ENCODE measurements around the gene POLG2.
A peak's percentile ranks its signal among the peaks of the same experiment; 100 is the strongest.

Gene POLG2

DNA sequence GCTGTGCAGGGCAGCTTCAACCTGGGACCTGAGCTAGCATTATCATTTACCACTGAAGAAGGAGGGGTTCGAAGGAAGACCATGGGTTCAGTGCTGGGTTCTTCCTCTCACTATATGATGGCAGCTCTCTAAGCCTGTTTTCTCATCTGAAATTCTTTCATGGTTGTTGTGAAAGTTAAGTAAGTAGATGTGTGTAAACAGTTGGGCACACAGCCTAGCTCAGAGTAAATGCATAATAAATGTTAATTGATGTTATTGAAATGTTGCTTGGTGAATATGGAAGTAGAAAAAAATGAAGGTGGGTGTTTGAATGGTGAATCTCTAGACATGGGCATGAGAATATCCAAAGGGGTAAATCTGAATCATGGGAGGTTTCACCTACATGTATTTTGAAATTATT, 19.0 kb upstream of the POLG2 start:
- H3K36me3 ChIP-seq (ENCODE audit: insufficient read depth, insufficient read length, low read length): peaks cover 90% of the 10 kb centered on the region
- no peaks in the 10 kb centered on the region for H3K4me1 ChIP-seq (ENCODE audit: insufficient read depth, insufficient read length)
- TF ChIP-seq YY1 (IDR thresholded peaks at IDR 0.05; ENCODE audit: insufficient read depth, insufficient read length) (no peak), ZNF274 (IDR thresholded peaks at IDR 0.05; ENCODE audit: low read depth, low read length) (no peak), SUZ12 (IDR thresholded peaks at IDR 0.05; ENCODE audit: extremely low read depth, insufficient read depth, insufficient read length) (no peak)
- DNase-seq (ENCODE audit: low read depth, low spot score): no peak
- no peaks in the 10 kb centered on the region for H3K9me3 ChIP-seq (ENCODE audit: insufficient read depth, low read length)
- no peak overlapping the region for H3K4me3 ChIP-seq (ENCODE audit: insufficient read length, low read depth)
- H3K27me3 ChIP-seq (ENCODE audit: insufficient read depth, insufficient read length): no peaks in the 10 kb centered on the region
- no peak overlapping the region for H3K9ac ChIP-seq (ENCODE audit: insufficient read length, low read depth)

DNA sequence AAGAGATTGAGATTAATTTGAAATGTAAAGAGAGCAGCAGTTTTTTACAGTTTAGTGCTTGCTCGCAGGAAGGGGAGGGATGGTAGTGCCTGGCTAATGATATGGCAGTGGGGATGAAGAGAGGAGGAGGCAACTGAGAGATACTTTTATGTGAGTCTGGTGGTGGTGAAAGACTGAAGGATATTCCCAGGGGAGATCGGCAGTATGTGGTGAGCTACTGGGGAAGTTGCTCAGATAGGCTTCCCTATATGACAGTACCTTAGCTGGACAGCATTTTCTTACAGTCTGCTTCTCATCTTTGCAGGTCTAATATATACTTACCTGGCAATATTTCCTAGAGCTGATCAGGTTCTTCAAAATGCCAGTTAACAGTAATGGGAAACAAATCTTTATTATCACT, 18.6 kb upstream of the POLG2 start:
- no peak for DNase-seq (ENCODE audit: low read depth, low spot score)
- H3K4me3 ChIP-seq (ENCODE audit: insufficient read length, low read depth): no peak overlapping the region
- no peak for TF ChIP-seq YY1 (IDR thresholded peaks at IDR 0.05; ENCODE audit: insufficient read depth, insufficient read length)
- no peak for TF ChIP-seq SUZ12 (IDR thresholded peaks at IDR 0.05; ENCODE audit: extremely low read depth, insufficient read depth, insufficient read length)
- no peak for TF ChIP-seq ZNF274 (IDR thresholded peaks at IDR 0.05; ENCODE audit: low read depth, low read length)

DNA sequence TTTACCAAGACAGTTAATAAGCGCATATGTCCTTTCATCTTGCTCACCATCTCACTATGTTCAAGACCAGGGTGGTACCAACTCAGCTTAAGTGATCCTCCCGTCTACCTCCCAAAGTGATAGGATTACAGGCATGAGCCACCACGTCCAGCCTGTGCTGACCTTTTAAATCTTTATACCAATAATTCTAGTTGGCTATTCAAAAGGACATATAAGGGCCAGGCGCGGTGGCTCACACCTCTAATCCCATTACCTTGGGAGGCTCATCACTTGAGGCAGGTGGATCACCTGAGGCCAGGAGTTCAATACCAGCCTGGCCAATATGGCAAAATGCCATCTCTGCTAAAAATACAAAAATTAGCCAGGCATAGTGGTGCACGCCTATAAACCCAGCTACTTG, 12.3 kb upstream of the POLG2 start:
- H3K9ac ChIP-seq (ENCODE audit: insufficient read length, low read depth): no peak overlapping the region
- no peak for DNase-seq (ENCODE audit: low read depth, low spot score)
- H3K27me3 ChIP-seq (ENCODE audit: insufficient read depth, insufficient read length): no peaks in the 10 kb centered on the region
- TF ChIP-seq SUZ12 (IDR thresholded peaks at IDR 0.05; ENCODE audit: extremely low read depth, insufficient read depth, insufficient read length) (no peak), YY1 (IDR thresholded peaks at IDR 0.05; ENCODE audit: insufficient read depth, insufficient read length) (no peak), ZNF274 (IDR thresholded peaks at IDR 0.05; ENCODE audit: low read depth, low read length) (no peak)
- no peaks in the 10 kb centered on the region for H3K9me3 ChIP-seq (ENCODE audit: insufficient read depth, low read length)
- peaks cover 74% of the 10 kb centered on the region for H3K36me3 ChIP-seq (ENCODE audit: insufficient read depth, insufficient read length, low read length)
- H3K4me3 ChIP-seq (ENCODE audit: insufficient read length, low read depth): no peak overlapping the region
- no peaks in the 10 kb centered on the region for H3K4me1 ChIP-seq (ENCODE audit: insufficient read depth, insufficient read length)

More for the DNA sequence above, 18.6 kb upstream of the POLG2 start:
- Histone ChIP-seq H3K27me3 (ENCODE audit: insufficient read depth, insufficient read length) (no peaks in the 10 kb centered on the region), H3K4me1 (ENCODE audit: insufficient read depth, insufficient read length) (no peaks in the 10 kb centered on the region), H3K9ac (ENCODE audit: insufficient read length, low read depth) (no peak overlapping the region), H3K36me3 (ENCODE audit: insufficient read depth, insufficient read length, low read length) (peaks cover 89% of the 10 kb centered on the region), H3K9me3 (ENCODE audit: insufficient read depth, low read length) (no peaks in the 10 kb centered on the region)

DNA sequence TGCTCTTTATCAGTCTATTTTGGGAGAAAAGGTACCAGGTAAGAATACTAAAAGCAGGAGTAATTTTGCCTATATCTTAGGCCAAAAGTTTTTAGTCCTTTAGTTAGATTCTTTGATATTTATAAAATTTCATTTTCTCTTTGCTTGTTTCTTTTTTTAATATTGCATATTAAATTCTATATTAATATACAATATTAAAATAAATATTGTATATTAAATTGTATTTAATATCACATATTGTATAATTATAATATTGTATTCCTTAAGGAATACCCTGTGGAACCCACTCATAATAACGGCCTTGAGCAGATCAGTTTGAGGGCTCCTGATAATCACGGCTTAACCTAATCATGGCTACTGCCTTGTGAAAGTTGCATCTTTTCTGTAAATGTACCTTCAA, 11.8 kb upstream of the POLG2 start:
- no peaks in the 10 kb centered on the region for H3K4me1 ChIP-seq (ENCODE audit: insufficient read depth, insufficient read length)
- H3K9ac ChIP-seq (ENCODE audit: insufficient read length, low read depth): peak overlapping the region; percentile 91
- DNase-seq (ENCODE audit: low read depth, low spot score): no peak
- H3K4me3 ChIP-seq (ENCODE audit: insufficient read length, low read depth): peak overlapping the region; percentile 94
- no peaks in the 10 kb centered on the region for H3K9me3 ChIP-seq (ENCODE audit: insufficient read depth, low read length)
- TF ChIP-seq ZNF274 (IDR thresholded peaks at IDR 0.05; ENCODE audit: low read depth, low read length) (no peak), YY1 (IDR thresholded peaks at IDR 0.05; ENCODE audit: insufficient read depth, insufficient read length) (no peak), SUZ12 (IDR thresholded peaks at IDR 0.05; ENCODE audit: extremely low read depth, insufficient read depth, insufficient read length) (no peak)
- peaks cover 74% of the 10 kb centered on the region for H3K36me3 ChIP-seq (ENCODE audit: insufficient read depth, insufficient read length, low read length)
- no peaks in the 10 kb centered on the region for H3K27me3 ChIP-seq (ENCODE audit: insufficient read depth, insufficient read length)

DNA sequence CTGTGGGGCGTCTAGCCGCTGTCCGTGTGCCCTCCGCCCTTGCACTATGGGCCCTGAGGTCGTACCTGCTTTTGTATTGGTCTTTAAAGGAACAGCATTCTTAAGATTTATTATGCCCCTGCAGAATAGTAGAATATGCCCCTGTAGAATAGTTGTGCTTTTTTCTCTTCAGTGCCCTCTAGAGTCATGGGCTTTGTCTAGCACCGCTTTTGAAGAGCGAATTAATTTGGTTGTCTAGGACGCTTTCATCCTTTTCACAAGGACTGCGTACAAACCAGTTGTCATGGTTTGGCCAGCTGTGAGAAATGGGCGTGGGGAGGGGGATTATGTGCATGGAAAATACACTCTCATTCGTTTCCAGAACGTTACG, 10.5 kb upstream of the POLG2 start:
- no peaks in the 10 kb centered on the region for H3K27me3 ChIP-seq (ENCODE audit: insufficient read depth, insufficient read length)
- H3K4me3 ChIP-seq (ENCODE audit: insufficient read length, low read depth): peak overlapping the region; percentile 94
- no peak for TF ChIP-seq ZNF274 (IDR thresholded peaks at IDR 0.05; ENCODE audit: low read depth, low read length)
- TF ChIP-seq SUZ12 (IDR thresholded peaks at IDR 0.05; ENCODE audit: extremely low read depth, insufficient read depth, insufficient read length): no peak
- no peak for TF ChIP-seq YY1 (IDR thresholded peaks at IDR 0.05; ENCODE audit: insufficient read depth, insufficient read length)
- no peaks in the 10 kb centered on the region for H3K9me3 ChIP-seq (ENCODE audit: insufficient read depth, low read length)
- peaks cover 74% of the 10 kb centered on the region for H3K36me3 ChIP-seq (ENCODE audit: insufficient read depth, insufficient read length, low read length)
- DNase-seq (ENCODE audit: low read depth, low spot score): no peak
- H3K4me1 ChIP-seq (ENCODE audit: insufficient read depth, insufficient read length): no peaks in the 10 kb centered on the region
- H3K9ac ChIP-seq (ENCODE audit: insufficient read length, low read depth): peak overlapping the region; percentile 91

DNA sequence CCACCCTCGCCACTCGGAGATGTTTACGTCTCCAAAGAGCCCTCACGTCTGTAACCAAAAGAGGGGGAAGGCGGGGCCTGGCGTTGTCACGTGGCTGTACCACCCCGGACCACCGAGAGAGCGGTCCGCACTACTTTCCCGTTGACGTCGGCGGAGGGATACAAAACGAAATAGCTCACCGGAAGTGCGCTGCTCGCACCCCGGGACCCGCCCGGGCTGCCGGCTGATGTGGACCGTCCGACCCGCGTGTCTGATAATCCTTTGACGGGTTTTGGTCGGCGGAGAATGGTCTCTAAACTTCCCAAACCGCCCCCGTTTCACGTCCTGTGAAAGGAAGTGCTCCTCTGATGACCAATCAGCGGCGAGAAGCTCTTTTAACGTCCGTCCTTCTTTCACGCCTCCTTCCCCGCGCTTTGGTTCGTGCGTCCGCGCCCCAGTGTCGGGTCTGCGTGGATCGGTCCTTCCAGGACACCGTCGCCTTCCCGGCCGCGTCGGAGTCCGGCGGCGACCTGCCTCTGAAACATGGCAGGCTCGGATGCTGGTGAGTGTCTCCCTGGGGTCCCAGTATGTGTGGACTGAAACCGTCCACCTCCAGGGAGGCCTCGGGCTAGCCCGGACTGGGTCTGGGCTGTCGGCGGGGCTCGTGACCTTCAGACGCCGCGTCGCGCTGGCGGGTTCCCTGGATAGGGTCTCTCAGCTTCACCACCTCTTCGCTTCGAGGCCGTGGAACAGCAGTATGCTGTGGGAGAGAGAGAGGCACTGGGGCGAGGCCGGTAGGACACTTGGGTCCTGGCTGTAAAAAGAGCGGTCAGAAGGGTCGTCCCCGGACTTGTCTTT, 9.9 kb upstream of the POLG2 start, which contains the start of gene CEP95:
CEP95 (plus strand) TSS at position 402 of the 837 bp plus-strand sequence; CDS start at position 523, 121 bp downstream.
- Histone ChIP-seq H3K4me1 (ENCODE audit: insufficient read depth, insufficient read length) (no peaks in the 10 kb centered on the region), H3K36me3 (ENCODE audit: insufficient read depth, insufficient read length, low read length) (peaks cover 74% of the 10 kb centered on the region), H3K9ac (ENCODE audit: insufficient read length, low read depth) (peak within 1 kb of the TSS; percentile 98), H3K4me3 (ENCODE audit: insufficient read length, low read depth) (peak within 1 kb of the TSS; percentile 94), H3K9me3 (ENCODE audit: insufficient read depth, low read length) (no peaks in the 10 kb centered on the region), H3K27me3 (ENCODE audit: insufficient read depth, insufficient read length) (no peaks in the 10 kb centered on the region)
- DNase-seq (ENCODE audit: low read depth, low spot score): peak; percentile 59
- TF ChIP-seq SUZ12 (IDR thresholded peaks at IDR 0.05; ENCODE audit: extremely low read depth, insufficient read depth, insufficient read length) (no peak), YY1 (IDR thresholded peaks at IDR 0.05; ENCODE audit: insufficient read depth, insufficient read length) (no peak), ZNF274 (IDR thresholded peaks at IDR 0.05; ENCODE audit: low read depth, low read length) (no peak)

DNA sequence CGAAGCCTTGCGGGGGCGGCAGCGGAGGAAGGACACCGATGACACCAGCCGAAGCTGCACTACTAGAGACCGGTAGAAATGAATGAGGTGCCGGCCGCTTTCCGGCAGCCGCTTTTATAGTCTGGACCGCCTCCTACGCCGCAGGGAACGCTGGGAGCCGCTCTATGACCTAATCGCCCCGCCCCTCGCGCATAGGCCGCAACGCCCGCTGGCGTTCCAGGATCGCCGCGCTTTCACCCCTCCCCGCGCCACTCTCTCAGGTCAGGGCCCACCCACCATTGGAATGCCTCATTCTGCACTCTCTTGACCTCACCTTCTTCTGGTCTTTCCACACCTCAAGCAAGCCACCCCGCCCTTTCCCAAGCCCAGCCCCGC, 9.3 kb upstream of the POLG2 start, which contains the start of gene DDX5:
DDX5 (minus strand) TSS at position 89 of the 375 bp plus-strand sequence. CDS start 170 bp downstream, outside the sequence.
- H3K9me3 ChIP-seq (ENCODE audit: insufficient read depth, low read length): no peaks in the 10 kb centered on the region
- DNase-seq (ENCODE audit: low read depth, low spot score): peak; percentile 87
- TF ChIP-seq ZNF274 (IDR thresholded peaks at IDR 0.05; ENCODE audit: low read depth, low read length) (no peak), SUZ12 (IDR thresholded peaks at IDR 0.05; ENCODE audit: extremely low read depth, insufficient read depth, insufficient read length) (no peak), YY1 (IDR thresholded peaks at IDR 0.05; ENCODE audit: insufficient read depth, insufficient read length) (no peak)
- H3K4me1 ChIP-seq (ENCODE audit: insufficient read depth, insufficient read length): no peaks in the 10 kb centered on the region
- peaks cover 75% of the 10 kb centered on the region for H3K36me3 ChIP-seq (ENCODE audit: insufficient read depth, insufficient read length, low read length)
- peak within 1 kb of the TSS; percentile 98 for H3K9ac ChIP-seq (ENCODE audit: insufficient read length, low read depth)
- no peaks in the 10 kb centered on the region for H3K27me3 ChIP-seq (ENCODE audit: insufficient read depth, insufficient read length)
- peak within 1 kb of the TSS; percentile 94 for H3K4me3 ChIP-seq (ENCODE audit: insufficient read length, low read depth)

Measured in NT2/D1 (cell line).